Right lobe of liver (tissue), 6 donors: ENCODE results near the gene AKR1C2. TPM values are rescaled to one million over a fixed set of nuclear protein-coding genes. Genes with fewer than 3 reads are reported as not detected.
"Not testable (repeated sequence)": the region's sequence is repeated elsewhere in the genome, so short reads cannot be mapped to it uniquely, and the experiment has no call there.

Experiments used
- ATAC-seq, 4 donors: fragments of 200-7000 bp; cut with Tn5 transposase; one replicate each; pipeline ENCODE4 v1.9.1; 2020; ENCODE audit warnings: mild to moderate bottlenecking in 4 of 4, moderate library complexity in 4 of 4
- DNase-seq, 3 donors: peaks; one replicate each; pipeline ENCODE4 v3.0.0-alpha.2; 2020
- H3K27ac ChIP-seq, 3 donors: fragments of 200-600 bp; one replicate each; pipeline ENCODE4 v1.8.0; 2022
- H3K27me3 ChIP-seq, 2 donors: fragments of 200-600 bp; one replicate each; pipeline ENCODE4 v1.8.0; 2022
- H3K36me3 ChIP-seq, 4 donors: fragments of 200-600 bp; sonication (generic) in 1 of 4; one replicate each; pipeline versions ENCODE4 v1.5.1 to v1.8.0; 2017 to 2022; ENCODE audit warnings: control low read depth in 1 of 4
- H3K4me1 ChIP-seq, 4 donors: fragments of 200-600 bp; sonication (generic) in 1 of 4; one replicate each; pipeline versions ENCODE4 v1.5.1 to v1.8.0; 2017 to 2022; ENCODE audit warnings: control low read depth in 1 of 4
- H3K4me3 ChIP-seq, 3 donors: fragments of 200-600 bp; one replicate each; pipeline ENCODE4 v1.8.0; 2022
- H3K9me3 ChIP-seq, 4 donors: fragments of 200-600 bp; sonication (generic) in 1 of 4; one replicate each; pipeline versions ENCODE4 v1.5.1 to v1.8.0; 2017 to 2022; ENCODE audit warnings: control low read depth in 1 of 4
- CTCF ChIP-seq, 4 donors: fragments of 200-600 bp in 3 of 4; fragments of 450-650 bp in 1 of 4; IDR thresholded peaks; one replicate each; pipeline versions ENCODE4 v1.5.1 to v1.8.0; 2016 to 2022; ENCODE audit warnings: antibody characterized with exemption in 4 of 4, mild to moderate bottlenecking in 2 of 4
- POLR2A ChIP-seq: fragments of 450-650 bp; IDR thresholded peaks from one replicate; pipeline ENCODE4 v1.6.1; 2017; ENCODE audit warnings: antibody characterized with exemption, mild to moderate bottlenecking
- WGBS: methylation state at CpG from one replicate; pipeline ENCODE4 v1.1.6; 2018; ENCODE audit warnings: low coverage, low lambda C conversion rate; ENCODE audit not compliant: insufficient coverage; ENCODE audit errors: missing lambda C conversion rate; 5-methylcytosine and 5-hydroxymethylcytosine counted together
- intact Hi-C, 2 donors: fragments of 100-400 bp; cut with DNase I; formaldehyde crosslinking; loops; one replicate each; pipeline versions ENCODE4 v1.11.2 to v1.14.1; 2022
- total RNA-seq, 6 experiments: library from RNA; depleted of rRNA in 2 of 6; stranded (reverse); fragments of >200 nt in 2 of 6; fragmentation: NEBNext Ultra II Directional in 3 of 6; extraction: Animal tissue kit (Norgen Biotek cat#: 25700) in 3 of 6; gene quantifications; one replicate each; pipeline versions ENCODE4 v1.1.0 to v1.2.4, GENCODE V29; 2016 to 2023
- donor health status: DM: no; HTN: yes; CAD: no.
- donor health status: DM: no; HTN: no; CAD: no.
- donor health status: DM: no; HTN: no; CAD: no.
- donor health status: DM: no; HTN: yes; CAD: no.
- donor health status: DM: no; HTN: yes; CAD: no.

AKR1C2 gene
- total RNA-seq, 6 experiments from 2014 or later: 203 to 2,018 (median 421) TPM

GRCh38 chr10:4953405-4953804 is 50.3 kb downstream of the AKR1C2 start:
- Histone ChIP-seq H3K4me3 (no peak overlapping the region), H3K27ac (no peak overlapping the region), H3K4me1 (peaks cover 0 to 17% (median 2%) of the 10 kb centered on the region in 4 donors), H3K36me3 (no peaks in the 10 kb centered on the region), H3K27me3 (no peaks in the 10 kb centered on the region), H3K9me3 (no peaks in the 10 kb centered on the region)
- ATAC-seq (no peak), DNase-seq (no peak)
- TF ChIP-seq POLR2A (no peak), CTCF (IDR thresholded peaks at IDR 0.05) (no peak)
- intact Hi-C loops: no loop called here

GRCh38 chr10:4951512-4952162 is 52.0 kb downstream of the AKR1C2 start:
- H3K36me3 ChIP-seq, H3K27me3 ChIP-seq, intact Hi-C loops, H3K27ac ChIP-seq, H3K4me3 ChIP-seq, ATAC-seq, DNase-seq, H3K9me3 ChIP-seq: not testable (repeated sequence)
- peaks cover 0 to 24% (median 4%) of the 10 kb centered on the region in 4 donors for H3K4me1 ChIP-seq
- 76% methylated on average over 5 of the region's 5 CpGs for whole genome bisulfite sequencing

- no peak overlapping the region for H3K4me3 ChIP-seq
- H3K9me3 ChIP-seq: no peaks in the 10 kb centered on the region
- 33% methylated on average over 5 of the region's 5 CpGs for WGBS
- peaks cover 0 to 59% (median 11%) of the 10 kb centered on the region in 4 donors for H3K4me1 ChIP-seq
- ATAC-seq (peak; percentile 70 to 90 (median 82)), DNase-seq (peak in 1 of 3 donors; percentile 72)
- H3K27me3 ChIP-seq: no peaks in the 10 kb centered on the region
- no peak for TF ChIP-seq CTCF (IDR thresholded peaks at IDR 0.05)
- TF ChIP-seq POLR2A: peak; percentile 70
- intact Hi-C loops: no loop called here
- H3K36me3 ChIP-seq: no peaks in the 10 kb centered on the region
- peak overlapping the region; percentile 79 to 98 (median 96) for H3K27ac ChIP-seq
Measured at GRCh38 chr10:4947635-4948596, 55.7 kb downstream of the AKR1C2 start.

GRCh38 chr10:4947039-4947634 is 56.5 kb downstream of the AKR1C2 start:
- peak overlapping the region; percentile 79 to 98 (median 96) for H3K27ac ChIP-seq
- TF ChIP-seq POLR2A (no peak), CTCF (IDR thresholded peaks at IDR 0.05) (no peak)
- H3K4me3 ChIP-seq: no peak overlapping the region
- no peaks in the 10 kb centered on the region for H3K9me3 ChIP-seq
- peak; percentile 54 to 75 (median 64) for ATAC-seq
- peaks cover 0 to 67% (median 13%) of the 10 kb centered on the region in 4 donors for H3K4me1 ChIP-seq
- H3K27me3 ChIP-seq: no peaks in the 10 kb centered on the region
- intact Hi-C loops: no loop called here
- no peaks in the 10 kb centered on the region for H3K36me3 ChIP-seq
- no peak for DNase-seq
